ENCODE measurements around the gene CTNNA2.

- TF ChIP-seq CTCF (IDR thresholded peaks at IDR 0.05) (no peak), ZFX (IDR thresholded peaks at IDR 0.05; ENCODE audit: borderline replicate concordance) (no peak)
Observed at GRCh38 chr2:80300346-80300745, 787.5 kb downstream of the CTNNA2 start.

Measured in 22Rv1 (cell line).